HTR-8/SVneo (cell line): ENCODE results near the gene COL28A1.

ENCODE experiments used
- DNase-seq: peaks from one replicate; pipeline ENCODE4 v3.0.0; 2011; ENCODE audit warnings: low spot score, mixed read lengths; ENCODE audit not compliant: insufficient read length
- FAIRE-seq: peaks from 2 replicates; lab custom pipeline; 2011; peaks lifted over from hg19 to GRCh38; lab: Jason Lieb, UNC

COL28A1 gene

DNA sequence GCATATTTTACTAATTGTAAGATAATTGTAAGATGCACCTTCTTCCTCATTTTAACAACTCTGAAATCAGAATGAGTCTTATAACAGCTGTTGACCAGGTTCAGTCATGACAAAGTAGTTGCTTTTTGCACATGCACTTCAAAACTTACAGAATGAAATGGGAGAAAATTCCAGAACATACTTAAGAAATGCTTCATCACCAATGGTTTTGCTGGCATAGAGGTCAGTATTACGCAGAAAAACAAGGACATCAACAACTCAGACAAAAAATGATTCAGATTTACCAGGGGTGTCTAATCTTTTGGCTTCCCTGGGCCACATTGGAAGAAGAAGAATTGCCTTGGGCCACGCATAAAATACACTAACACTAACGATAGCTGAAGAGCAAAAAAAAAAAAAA, 13.3 kb downstream of the COL28A1 start:
- no peak for FAIRE-seq
- DNase-seq = no peak

DNA sequence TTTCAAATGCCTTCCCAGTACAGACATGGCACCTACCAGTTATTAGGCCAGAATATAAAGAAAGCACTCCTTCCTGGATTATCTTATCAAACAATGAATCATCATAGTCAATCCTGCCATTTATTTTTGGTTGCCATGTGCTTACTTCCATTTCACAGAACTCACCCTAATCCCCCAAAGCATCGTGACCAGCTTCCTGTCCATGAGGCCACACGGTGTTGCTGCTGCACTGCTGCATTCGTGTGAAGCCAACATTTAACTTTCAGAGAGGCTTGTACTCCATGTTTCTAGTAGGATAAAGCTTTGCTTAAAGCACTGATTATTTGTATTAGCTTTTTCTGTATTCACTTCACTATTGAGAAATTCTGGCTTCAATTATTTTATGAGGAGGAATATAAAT, 14.4 kb downstream of the COL28A1 start:
- DNase-seq (no peak), FAIRE-seq (peak; percentile 51)

DNA sequence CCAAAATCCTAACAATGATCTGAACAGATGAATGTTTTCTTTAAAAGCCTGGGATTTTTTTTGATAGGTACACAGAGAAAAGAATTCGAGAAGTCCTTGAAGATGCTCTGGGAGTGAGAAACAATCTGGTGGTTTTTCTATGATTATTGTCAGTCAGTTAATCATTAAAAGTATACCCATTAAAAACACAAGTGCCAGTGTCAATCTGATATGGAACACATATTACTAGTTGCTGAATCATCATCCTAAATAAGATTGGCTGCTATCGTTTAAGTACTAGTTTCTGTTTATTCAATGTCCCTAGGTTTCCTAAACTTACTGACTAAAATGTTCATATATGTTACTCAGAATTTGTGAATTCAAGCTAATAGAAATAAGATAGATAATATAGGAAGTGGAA, 16.1 kb downstream of the COL28A1 start:
- FAIRE-seq (no peak), DNase-seq (no peak)

DNA sequence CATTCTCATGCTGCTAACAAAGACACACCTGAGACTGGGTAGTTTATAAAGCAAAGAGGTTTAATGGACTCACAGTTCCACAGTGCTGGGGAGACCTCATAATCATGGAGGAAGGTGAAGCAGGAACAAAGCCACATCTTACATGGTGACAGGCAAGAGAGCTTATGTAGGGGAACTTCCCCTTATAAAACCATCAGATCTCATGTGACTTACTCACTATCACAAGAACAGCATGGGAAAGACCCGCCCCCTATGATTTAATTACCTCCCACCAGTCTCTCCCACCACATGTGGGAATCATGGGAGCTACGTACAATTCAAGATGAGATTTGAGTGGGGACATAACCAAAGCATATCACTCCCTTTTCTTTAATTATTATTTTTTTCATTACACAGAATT, 16.6 kb downstream of the COL28A1 start:
- no peak for DNase-seq
- FAIRE-seq = no peak

DNA sequence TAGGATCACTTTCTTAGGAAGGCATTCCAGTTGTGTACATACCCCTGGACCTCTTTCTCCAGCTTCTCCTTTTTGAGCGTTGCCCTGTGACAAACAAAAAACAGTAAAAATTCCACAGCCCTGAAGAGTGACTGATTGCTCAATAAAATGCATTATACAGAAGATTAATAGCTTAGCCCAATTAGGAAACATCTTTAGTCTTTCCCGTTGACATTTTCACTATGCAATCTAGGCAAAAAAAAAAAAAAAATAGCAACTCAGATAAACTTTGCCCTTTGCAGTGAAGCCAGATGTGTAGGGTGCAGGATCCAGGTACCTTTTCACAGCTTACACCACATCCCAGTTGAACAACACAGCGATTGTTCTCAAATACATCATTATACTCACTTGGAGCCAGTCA, 17.9 kb downstream of the COL28A1 start:
- DNase-seq (no peak), FAIRE-seq (no peak)

DNA sequence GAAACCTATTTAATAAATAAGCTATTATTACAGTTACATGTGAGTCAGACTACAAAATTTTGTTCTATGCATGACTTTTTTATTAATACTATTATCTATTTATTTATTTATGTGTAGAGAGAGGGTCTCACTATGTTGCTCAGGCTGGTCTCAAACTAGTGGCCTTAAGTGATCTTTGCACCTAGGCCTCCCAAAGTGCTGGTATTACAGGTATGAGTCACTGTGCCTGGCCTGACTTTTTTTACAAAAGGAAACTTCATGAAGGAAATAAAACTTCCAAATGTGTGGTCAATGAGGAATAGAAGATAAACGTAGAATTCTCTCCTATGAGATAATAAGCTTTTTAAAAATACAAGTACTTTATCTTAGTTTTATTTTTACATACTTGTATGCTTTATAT, 19.0 kb downstream of the COL28A1 start:
- DNase-seq (no peak), FAIRE-seq (no peak)

DNA sequence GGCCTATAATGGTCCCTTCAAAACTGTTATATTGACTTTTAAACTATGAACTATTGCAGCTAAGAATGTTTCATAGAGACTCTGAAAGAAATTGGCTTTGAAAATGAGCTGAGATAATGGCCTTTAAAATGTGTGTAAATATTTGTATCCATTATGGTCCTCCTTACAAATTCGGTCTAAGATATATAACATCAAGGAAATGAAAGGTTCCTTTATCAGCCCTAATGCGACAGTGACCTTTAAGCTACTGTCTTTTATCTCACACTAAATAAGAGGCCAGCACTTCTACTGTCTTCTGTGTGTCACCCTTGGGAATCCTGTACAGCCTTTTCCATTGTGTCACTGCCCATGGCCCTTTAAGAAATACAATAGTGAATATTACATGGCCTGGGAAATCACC, 19.5 kb downstream of the COL28A1 start:
- FAIRE-seq (no peak), DNase-seq (no peak)

DNA sequence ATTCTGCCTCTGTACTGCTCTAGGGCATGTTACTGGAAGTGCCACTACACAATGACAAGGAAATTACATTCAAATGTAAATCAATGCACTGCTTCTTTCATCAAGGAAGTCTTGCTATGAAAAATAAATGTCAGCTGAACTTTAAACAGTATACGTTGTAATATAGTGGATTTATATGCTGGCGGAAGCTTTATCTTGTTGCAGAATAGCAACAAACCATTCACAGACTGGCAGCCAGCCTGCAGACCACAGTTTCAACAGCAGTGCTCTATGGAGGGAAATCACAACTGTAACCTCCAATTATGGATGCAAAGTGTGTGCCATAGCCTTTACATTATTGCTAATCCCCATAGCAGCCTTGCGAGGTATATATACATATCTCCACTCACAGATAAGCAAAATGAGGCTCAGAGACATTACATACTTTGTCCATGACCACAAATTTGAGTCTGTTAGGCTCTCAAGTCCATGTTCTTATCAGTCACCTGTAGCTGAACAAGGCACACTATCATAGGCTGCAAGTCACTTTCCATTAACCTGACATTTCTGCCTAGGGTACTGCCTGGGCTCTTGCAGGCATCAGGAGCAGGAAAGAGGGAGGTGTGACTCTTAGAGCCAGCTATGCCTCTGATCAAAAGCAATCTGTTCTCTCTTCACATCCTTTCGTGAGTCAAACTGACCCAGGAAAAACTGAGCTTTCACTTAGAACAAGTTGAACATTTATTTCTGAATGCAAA, 22.6 kb downstream of the COL28A1 start:
- FAIRE-seq (no peak), DNase-seq (no peak)

DNA sequence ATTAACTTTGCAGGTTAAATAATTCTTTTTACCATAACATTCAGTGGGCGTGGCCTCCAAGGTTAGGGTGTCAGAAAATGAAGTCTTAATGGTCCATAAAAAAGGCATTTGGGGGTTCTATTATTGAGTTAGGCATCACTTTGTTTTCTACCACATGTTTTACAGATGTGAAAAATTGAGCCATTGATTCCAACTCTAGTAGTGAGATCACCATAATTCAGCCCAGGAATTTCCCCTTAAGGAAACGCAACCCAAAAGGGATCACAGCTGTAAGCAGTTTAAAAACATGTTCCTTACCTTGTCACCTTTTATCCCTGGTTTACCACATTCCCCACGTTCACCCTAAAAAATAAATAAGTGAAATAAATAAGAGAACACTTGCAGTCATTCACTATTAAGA, 24.9 kb downstream of the COL28A1 start:
- FAIRE-seq (peak; percentile 62), DNase-seq (no peak)

DNA sequence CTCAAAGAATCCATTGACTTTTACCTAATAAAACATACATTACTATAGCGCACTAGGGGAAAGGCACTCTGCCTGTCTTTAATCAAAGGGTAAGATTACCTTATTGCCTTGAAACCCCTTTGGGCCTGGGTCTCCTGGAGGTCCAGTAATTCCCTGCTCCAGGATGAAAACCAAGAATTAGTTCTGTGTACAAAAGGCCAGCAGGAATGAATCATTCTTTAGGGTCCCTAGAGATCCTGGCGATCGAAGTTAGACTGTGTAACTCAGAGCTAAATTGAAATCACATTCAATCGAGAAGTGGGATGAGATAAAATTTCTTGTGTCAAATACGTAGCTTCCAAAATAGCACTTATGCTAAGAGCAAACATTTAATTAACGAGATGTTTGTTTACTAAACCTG, 29.8 kb downstream of the COL28A1 start:
- no peak for FAIRE-seq
- DNase-seq = no peak

DNA sequence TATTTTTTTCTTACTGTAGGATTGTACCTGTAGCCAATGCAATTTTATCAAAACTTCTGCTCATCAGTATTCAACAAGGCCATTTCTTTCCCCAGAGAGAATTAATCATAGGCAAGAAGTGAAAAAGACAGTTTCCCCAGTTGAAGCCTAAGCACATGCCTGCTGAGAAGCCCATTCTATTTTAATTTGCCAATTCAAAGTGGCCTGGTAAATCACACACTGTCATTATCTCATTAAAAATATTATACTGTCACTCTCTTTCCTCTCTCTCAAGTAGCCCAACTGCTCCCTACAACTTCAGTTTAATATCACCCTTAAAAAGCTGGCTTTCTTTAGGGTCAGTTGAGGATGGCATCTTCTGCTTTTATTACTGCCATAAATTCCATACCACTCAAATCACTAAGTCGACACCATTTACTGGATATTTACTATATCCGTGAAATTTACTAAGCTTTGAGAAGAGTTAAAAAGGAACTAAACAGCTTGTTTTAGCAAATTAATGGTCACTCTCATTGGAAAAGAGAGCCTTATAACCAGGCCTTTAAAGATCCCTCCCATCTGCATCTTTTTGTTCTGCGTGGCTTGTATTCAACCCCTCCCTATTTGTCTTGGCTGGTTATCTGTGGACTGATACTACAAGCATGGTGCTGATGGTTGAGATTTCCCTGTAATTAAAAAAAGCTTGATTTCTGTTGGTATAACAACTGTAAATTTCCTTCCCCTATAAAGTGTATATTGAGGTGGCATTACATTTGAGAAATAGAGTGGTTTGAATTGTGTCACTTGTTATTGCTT, 30.6 kb downstream of the COL28A1 start:
- FAIRE-seq (no peak), DNase-seq (no peak)

DNA sequence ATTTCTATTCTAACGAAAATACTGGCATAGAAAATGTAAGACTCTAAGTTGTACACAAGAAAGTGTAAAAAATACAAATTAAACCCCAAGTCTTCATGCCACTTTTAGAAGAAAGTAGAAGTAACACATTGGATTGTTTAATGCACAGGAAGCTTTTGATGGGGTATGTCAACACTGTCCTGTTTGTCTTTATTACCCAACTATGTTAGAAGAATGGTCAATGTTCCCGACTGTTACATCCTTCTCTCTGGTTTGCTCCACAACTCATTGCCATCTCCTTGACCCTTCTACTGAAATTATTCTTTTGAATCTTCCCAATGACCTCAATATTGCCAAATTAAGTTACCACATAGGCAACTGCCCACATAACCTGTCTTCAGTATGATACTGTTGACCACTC, 35.8 kb downstream of the COL28A1 start:
- FAIRE-seq (peak; percentile 62), DNase-seq (no peak)

DNA sequence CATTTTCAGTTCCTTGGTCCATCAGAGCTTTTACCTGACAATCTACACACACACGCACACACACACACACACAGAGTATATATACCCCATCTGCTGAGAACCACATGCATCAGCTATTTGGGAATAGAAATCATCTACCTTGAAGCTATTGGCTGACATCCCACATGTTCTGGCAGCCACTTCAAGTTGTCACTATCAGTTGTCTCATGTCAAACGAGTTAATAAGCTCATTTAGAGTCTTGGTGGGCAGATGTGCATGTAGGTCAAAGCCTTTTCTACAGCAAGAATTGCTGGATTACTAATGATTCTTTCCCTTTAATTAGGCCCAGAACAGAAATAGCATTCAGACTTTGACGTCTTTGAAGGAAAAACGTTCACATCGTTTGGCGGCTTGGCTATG, 36.8 kb downstream of the COL28A1 start:
- DNase-seq (no peak), FAIRE-seq (no peak)

DNA sequence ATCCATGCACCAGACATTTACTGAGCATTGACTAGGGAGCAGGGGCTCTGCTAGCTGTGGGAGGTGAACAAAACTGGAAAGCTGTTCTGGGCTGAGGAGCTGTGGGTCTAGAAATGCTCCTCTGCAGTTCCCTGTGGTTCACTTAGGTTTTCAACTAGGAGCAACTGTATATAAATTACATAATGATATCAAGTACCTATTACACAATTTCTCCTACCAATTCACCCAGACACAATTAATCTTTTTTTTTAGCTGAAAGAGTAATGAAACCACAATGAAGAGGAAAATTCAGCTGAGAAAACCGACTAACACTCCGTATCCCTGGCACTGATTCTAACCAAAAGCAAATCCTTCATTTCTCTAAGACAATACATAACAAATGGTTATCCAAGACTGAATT, 39.4 kb downstream of the COL28A1 start:
- FAIRE-seq = no peak
- DNase-seq = no peak

DNA sequence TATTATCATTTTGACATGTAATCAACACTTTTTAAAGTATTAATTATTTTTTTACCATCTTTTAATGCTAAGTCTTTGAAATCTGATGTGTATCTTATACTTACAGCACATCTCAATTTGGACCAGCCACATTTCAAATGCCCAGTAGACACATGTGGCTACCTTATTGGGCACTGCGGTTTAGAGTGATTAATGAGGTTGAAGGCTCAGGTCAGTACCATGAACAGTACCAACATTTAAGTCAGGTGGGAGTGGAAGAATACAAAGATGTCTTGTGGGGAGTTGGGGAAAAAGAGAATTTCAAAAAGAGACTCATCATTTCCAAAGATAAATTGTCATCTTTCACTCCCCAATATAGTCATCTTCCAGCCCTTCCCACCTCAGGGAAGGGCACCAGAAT, 40.5 kb downstream of the COL28A1 start:
- DNase-seq (no peak), FAIRE-seq (no peak)

DNA sequence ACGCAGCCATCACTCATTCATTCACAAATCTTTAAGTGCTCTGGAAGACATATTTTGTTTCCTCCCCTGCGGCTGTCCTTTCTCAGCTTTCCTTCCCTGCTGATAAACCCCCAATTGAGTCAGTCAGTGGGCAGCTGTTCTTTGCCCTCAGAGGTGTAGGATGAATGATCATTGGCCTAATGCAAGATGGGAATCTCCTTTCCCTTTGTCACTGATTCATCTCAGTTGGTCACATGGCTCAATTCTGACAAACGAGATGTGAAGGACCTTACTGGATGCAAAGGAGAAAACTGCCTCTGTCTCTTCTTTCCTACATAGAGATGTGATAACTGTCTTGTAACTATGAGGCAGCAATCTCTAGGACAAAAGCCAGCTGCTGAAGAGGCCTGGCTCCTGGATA, 44.6 kb downstream of the COL28A1 start:
- DNase-seq = no peak
- FAIRE-seq = peak; percentile 4

DNA sequence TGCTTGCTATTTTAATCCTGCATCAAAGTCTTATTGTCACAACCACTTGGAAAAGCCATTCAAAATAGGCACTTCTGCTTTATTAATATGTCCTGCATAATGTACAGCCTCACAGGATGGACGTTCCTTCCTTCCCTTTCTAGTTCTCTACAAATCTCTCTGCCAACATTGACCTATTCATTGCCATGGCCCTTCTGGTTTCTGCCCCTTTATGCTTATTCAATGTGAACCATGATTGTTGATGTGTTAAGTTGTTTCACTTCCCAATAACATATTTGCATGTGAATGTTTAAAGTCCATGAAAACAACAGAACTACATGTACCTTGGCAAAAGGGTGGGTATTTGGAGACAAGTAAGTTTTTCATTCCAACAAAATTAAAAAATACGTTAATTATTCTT, 45.7 kb downstream of the COL28A1 start:
- DNase-seq = no peak
- FAIRE-seq = no peak

DNA sequence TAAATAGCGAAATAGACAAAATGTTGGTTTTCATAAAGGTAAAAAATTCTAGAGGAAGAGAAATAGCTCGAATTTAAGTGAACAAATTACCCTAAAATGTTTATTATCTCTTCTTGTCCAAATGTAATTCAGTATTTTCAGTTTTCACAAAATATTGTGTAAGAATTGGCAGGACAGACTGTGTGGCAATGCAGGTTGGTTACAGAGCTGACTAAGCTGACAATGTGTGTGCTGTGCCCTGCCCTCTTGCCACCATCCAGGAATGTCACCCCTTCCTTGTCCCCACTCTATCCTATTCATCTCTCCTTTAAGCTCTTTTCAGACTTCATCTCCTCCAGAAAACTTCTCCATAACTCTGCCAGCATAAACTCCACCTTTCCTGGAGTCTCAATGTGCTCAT, 46.1 kb downstream of the COL28A1 start:
- FAIRE-seq (peak; percentile 51), DNase-seq (no peak)

DNA sequence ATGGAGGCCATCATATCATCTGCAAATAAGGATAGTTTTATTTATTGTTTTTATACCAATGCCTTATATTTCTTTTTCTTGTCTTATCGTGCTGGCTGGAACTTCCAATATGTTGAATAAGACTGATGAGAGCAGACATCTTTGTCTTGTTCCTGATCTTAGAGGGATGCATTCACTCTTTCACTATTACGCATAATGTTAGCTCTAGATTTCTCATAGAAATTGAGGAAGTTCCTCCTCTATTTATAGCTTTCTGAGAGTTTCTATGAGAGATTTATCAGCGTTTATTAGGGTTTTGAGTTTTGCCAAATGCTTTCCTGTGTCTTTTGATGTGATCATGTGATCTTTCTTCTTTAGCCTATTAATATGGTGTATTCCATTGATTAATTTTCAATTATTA, 49.3 kb downstream of the COL28A1 start:
- FAIRE-seq (no peak), DNase-seq (no peak)

DNA sequence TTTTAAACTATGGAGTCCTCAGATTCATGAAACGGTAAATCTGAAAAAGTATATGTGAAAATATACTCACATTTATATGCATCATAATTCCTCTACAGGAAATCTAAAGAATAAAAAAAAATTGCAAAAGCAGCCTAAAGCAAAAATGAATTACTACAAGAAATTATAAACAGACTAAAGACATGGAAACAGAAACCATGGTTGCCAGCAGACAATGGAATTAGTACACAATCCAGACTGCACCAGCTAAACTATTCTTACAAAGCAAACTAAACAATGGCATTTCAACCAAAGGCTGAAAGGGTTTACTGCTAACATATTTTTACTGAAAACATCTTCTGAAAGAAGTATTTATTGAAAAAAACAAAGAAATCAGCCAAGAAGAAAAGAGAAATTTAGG, 51.6 kb downstream of the COL28A1 start:
- DNase-seq (no peak), FAIRE-seq (no peak)

DNA sequence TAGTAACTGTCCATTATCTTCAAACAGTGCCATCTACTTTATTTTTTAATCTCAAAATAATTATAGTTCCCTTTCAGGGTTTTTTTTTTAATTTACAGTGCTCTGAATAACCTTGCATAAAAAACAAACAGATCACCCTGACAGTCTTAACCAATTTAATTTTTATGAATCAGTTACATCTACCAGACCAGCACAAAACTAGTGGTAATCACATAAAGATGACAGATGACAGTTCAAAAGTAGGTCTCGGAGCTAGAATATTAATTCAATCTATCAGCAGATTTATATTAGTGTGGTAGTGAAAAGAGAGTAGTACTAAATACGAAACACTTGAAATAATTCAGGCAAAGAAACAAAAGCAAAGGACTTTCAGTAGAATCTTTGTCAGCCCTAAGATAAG, 53.9 kb downstream of the COL28A1 start:
- no peak for FAIRE-seq
- no peak for DNase-seq

DNA sequence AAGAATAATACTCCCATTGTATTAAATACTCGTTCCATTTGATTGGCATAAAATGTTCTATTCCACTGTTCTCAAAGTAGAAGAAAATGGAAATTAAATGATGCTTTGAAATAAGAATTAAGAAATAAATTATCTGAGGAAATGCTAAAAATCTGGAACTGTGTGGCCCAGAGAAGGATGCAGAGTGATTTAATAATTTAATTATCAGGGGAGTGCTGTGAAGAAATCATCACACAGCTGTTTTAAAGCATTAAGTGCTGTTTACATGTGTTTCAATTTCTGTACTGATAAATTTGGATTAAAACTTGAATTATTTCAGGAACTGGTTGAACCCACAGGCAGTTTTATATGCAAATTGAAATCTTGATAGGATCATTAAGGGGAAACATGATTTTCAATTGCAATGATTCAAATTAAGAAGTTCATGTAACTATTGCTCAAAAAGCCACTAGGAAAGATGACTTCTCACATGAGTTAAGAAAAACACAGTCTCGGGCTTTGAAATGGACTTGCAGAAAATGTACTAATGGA, 56.3 kb downstream of the COL28A1 start:
- no peak for DNase-seq
- no peak for FAIRE-seq
